Measurements from ENCODE around the gene TUBA3E.
"Not testable (repeated sequence)": the region's sequence is repeated elsewhere in the genome, so short reads cannot be mapped to it uniquely, and the experiment has no call there.

DNA sequence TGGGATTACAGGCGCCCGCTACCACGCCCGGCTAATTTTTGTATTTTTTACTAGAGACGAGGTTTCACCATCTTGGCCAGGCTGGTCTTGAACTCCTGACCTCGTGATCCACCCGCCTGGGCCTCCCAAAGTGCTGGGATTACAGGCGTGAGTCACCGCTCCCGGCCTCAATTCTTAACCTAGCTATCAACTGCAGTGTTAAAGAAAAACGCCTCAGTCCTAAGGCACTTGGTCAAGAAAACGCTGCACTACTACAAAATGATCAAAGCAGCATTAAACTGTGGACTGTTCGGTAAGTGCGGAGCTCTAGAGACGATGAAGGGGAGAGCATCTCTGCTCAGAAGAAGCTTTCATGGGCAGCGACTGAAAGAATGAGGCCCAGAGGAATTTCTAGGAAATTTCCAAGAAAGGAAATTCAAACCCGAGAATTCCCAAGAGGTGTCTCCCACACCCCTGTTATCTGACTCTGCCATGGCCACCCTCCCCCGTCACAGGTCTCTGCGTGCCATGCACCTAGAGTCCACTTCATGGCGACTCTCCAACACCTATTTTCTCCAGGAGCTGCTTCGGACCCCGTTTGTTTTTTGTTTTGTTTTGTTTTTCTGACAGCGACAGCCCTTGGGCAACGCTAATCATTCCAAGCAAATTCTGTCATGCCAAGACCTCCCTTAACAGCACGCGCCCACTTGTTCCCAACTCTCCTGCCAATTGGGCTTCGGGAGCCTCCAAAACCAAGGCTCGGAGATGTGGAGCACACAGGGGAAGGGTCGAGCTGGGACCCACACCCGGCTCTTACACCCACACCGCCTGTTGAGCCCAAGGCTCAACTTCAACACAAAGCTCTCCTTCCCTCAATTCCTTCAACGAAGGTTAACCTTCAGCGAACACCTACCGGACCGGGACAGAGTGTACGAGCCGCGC is 17.6 kb downstream of the TUBA3E start:
- TF ChIP-seq CTCF, POLR2A (IDR thresholded peaks at IDR 0.05): not testable (repeated sequence)

All from lower leg skin (tissue), 3 donors.